A673 (cell line): ENCODE data around the gene ZC3H18. TPM values are rescaled to one million over a fixed set of nuclear protein-coding genes. Genes with fewer than 3 reads are reported as not detected.

Source experiments
- BruUV-seq: library from RNA; stranded (reverse); fragments of 400-500 nt; replicated peaks from 2 replicates; lab custom pipeline; 2021; lab: Mats Ljungman, UMichigan
- CTCF ChIA-PET: fragments of 300-600 bp; sonication (Branson Sonifier 250); formaldehyde crosslinking; loops from one replicate; lab custom pipeline; 2022; ENCODE audit warnings: antibody characterized with exemption; lab: Charles Lee
- POLR2A ChIA-PET: fragments of 300-600 bp; sonication (Branson Sonifier 250); formaldehyde crosslinking; loops from one replicate; lab custom pipeline; 2022; ENCODE audit warnings: antibody characterized with exemption; ENCODE audit not compliant: low non-redundant PET; lab: Charles Lee
- DNase-seq: peaks from one replicate; pipeline ENCODE4 v3.0.0-alpha.2; 2015; ENCODE audit warnings: low spot score
- H3K27ac ChIP-seq: fragments of 200-600 bp; sonication (generic); 2 replicates; pipeline ENCODE4 v1.5.1; 2016; ENCODE audit warnings: mixed run types, low read depth, mild to moderate bottlenecking, mixed read lengths, antibody characterized with exemption, low read length; ENCODE audit not compliant: poor library complexity, severe bottlenecking
- H3K27me3 ChIP-seq: fragments of 200-600 bp; sonication (generic); replicated peaks from 2 replicates; pipeline ENCODE4 v1.6.1; 2017; ENCODE audit warnings: mixed run types, low read depth, mild to moderate bottlenecking, mixed read lengths, antibody characterized with exemption, low read length; ENCODE audit not compliant: insufficient read depth, poor library complexity
- H3K36me3 ChIP-seq: fragments of 200-600 bp; sonication (generic); 2 replicates; pipeline ENCODE4 v1.6.1; 2016; ENCODE audit warnings: mixed run types, mild to moderate bottlenecking, mixed read lengths, antibody characterized with exemption, low read length; ENCODE audit not compliant: insufficient read depth, poor library complexity, severe bottlenecking
- H3K4me1 ChIP-seq: fragments of 200-600 bp; sonication (generic); 2 replicates; pipeline ENCODE4 v1.6.1; 2017; ENCODE audit warnings: mixed run types, mild to moderate bottlenecking, mixed read lengths, antibody characterized with exemption, low read length; ENCODE audit not compliant: insufficient read depth, poor library complexity, severe bottlenecking
- H3K4me3 ChIP-seq: fragments of 200-600 bp; sonication (generic); 2 replicates; pipeline ENCODE4 v1.5.1; 2016; ENCODE audit warnings: low read depth, mixed run types, mild to moderate bottlenecking, mixed read lengths, low read length; ENCODE audit not compliant: poor library complexity, severe bottlenecking
- H3K9me3 ChIP-seq: fragments of 200-600 bp; sonication (generic); 2 replicates; pipeline ENCODE4 v1.6.1; 2016; ENCODE audit warnings: mixed run types, low read depth, mild to moderate bottlenecking, mixed read lengths, antibody characterized with exemption, low read length; ENCODE audit not compliant: poor library complexity, severe bottlenecking
- EZH2 ChIP-seq: fragments of 200-600 bp; sonication (generic); IDR thresholded peaks from 2 replicates; pipeline ENCODE4 v1.6.1; 2017; ENCODE audit warnings: borderline replicate concordance, low read depth, mild to moderate bottlenecking, mixed read lengths, antibody characterized with exemption, low read length; ENCODE audit not compliant: poor library complexity, severe bottlenecking
- intact Hi-C: fragments of 100-400 bp; cut with micrococcal nuclease; formaldehyde crosslinking; loops from one replicate; pipeline ENCODE4 v1.10.0; 2022; ENCODE audit not compliant: unreplicated experiment
- total RNA-seq: library from RNA; stranded (reverse); gene quantifications from 2 replicates; pipeline ENCODE4 v1.2.3, GENCODE V29; 2021
- TF ChIP-seq, protein P1 (sequence below): fragments of 300-800, 200-600 bp; sonication (generic); conservative IDR thresholded peaks from 2 replicates; pipeline ENCODE4 v1.5.1; 2017; ENCODE audit warnings: low read depth, mild to moderate bottlenecking, antibody characterized with exemption, low read length, moderate library complexity, mixed read lengths

The ZC3H18 gene
- total RNA-seq, 1 experiment from 2014 or later = 83.4 TPM

DNA sequence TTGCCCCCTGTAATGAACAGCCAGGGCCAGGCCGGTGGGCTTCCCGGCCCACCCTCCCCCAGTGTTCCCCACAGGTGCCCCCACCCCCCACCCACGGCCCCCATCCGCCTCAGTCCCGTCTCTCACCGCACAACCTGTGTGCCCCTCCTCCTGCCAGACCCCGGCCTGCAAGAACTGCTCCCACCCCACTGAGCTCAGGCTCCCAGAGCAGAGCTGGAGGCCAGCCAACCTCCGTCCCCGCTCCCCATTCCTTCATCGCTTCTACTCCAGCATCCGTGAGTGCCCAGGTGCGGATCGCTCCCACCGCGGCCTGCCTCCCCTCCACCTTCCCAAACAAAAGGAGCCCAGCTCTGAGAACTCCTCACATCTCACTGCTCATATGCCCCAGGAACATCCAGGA lies 88.5 kb downstream of the ZC3H18 start:
- Histone ChIP-seq H3K4me1 (no peaks in the 10 kb centered on the region), H3K27me3 (no peaks in the 10 kb centered on the region), H3K27ac (no peak overlapping the region), H3K9me3 (no peaks in the 10 kb centered on the region), H3K36me3 (peaks cover 46% of the 10 kb centered on the region), H3K4me3 (no peak overlapping the region)
- TF ChIP-seq, protein P1, sequence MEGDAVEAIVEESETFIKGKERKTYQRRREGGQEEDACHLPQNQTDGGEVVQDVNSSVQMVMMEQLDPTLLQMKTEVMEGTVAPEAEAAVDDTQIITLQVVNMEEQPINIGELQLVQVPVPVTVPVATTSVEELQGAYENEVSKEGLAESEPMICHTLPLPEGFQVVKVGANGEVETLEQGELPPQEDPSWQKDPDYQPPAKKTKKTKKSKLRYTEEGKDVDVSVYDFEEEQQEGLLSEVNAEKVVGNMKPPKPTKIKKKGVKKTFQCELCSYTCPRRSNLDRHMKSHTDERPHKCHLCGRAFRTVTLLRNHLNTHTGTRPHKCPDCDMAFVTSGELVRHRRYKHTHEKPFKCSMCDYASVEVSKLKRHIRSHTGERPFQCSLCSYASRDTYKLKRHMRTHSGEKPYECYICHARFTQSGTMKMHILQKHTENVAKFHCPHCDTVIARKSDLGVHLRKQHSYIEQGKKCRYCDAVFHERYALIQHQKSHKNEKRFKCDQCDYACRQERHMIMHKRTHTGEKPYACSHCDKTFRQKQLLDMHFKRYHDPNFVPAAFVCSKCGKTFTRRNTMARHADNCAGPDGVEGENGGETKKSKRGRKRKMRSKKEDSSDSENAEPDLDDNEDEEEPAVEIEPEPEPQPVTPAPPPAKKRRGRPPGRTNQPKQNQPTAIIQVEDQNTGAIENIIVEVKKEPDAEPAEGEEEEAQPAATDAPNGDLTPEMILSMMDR = no peak
- TF ChIP-seq EZH2 = no peak
- POLR2A ChIA-PET = no interaction called here
- CTCF ChIA-PET = no interaction called here
- no peak for DNase-seq
- no TSS peak for BruUV-seq
- intact Hi-C loops = no loop called here

DNA sequence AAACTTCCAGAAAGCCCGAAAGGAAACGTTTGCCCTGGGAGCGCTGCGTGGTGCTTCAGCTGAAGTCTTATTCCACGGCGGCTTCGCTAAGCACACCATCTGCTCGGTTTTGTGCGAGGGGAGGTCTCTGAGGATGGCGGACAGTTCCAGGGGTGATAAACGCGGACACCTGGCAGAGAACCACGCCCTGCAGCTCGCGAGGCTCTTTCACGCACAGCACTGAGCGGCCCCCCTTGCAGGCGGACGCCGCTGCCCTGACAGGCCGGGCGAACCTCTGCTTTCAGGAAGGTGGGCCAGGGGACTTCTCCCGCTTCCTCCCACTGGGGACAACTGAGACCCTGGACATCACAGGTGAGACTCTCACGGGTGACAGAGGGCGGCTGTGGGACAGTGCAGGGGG lies 89.0 kb downstream of the ZC3H18 start:
- no peaks in the 10 kb centered on the region for H3K9me3 ChIP-seq
- H3K4me3 ChIP-seq = no peak overlapping the region
- intact Hi-C loops = no loop called here
- H3K27me3 ChIP-seq = no peaks in the 10 kb centered on the region
- no peak for DNase-seq
- TF ChIP-seq, protein P1 = no peak
- no peak for TF ChIP-seq EZH2
- H3K4me1 ChIP-seq = no peaks in the 10 kb centered on the region
- ChIA-PET POLR2A (no interaction called here), CTCF (no interaction called here)
- no TSS peak for BruUV-seq
- no peak overlapping the region for H3K27ac ChIP-seq
- H3K36me3 ChIP-seq = peaks cover 45% of the 10 kb centered on the region

DNA sequence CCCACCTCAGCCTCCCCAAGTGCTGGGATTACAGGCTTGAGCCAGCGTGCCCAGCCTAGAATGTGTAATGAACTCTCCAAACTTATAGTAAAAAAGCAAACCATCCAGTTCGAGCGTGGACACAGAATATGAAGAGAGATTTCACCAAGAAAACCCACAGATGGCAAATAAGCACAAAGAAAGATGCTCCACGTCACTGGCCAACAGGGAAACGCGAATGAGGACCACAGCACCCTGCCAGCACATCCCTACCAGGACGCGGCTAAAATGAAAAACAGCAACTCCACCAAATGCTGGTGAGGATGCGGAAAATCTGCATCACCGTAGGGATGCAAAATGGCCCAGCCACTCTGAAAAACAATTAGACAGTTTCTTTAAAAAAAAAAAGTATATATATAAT lies 91.3 kb downstream of the ZC3H18 start:
- H3K4me3 ChIP-seq = peak overlapping the region; percentile 90
- no peaks in the 10 kb centered on the region for H3K9me3 ChIP-seq
- POLR2A ChIA-PET = interaction anchor here (0.6 kb wide), 1 partner anchor 141 kb away, joined by 3 read pairs; no protein-coding TSS in a partner anchor
- H3K36me3 ChIP-seq = peaks cover 27% of the 10 kb centered on the region
- no peaks in the 10 kb centered on the region for H3K4me1 ChIP-seq
- intact Hi-C loops = no loop called here
- CTCF ChIA-PET = no interaction called here
- no peak overlapping the region for H3K27ac ChIP-seq
- no peak for DNase-seq
- H3K27me3 ChIP-seq = no peaks in the 10 kb centered on the region
- TF ChIP-seq EZH2 = no peak
- TF ChIP-seq, protein P1 = no peak
- no TSS peak for BruUV-seq
